ENCODE data around the gene CBY1. TPM values are rescaled to one million over a fixed set of nuclear protein-coding genes. Genes with fewer than 3 reads are reported as not detected.
"Not testable (repeated sequence)": the region's sequence is repeated elsewhere in the genome, so short reads cannot be mapped to it uniquely, and the experiment has no call there.

Gene CBY1
- total RNA-seq, 1 experiment from 2014 or later: 12.9 TPM

- no peak overlapping the region for H3K27ac ChIP-seq (ENCODE audit: low read length)
- H3K9me2 ChIP-seq (replicated peaks; ENCODE audit: low read length): no peaks in the 10 kb centered on the region
- no peak for ATAC-seq
- no peaks in the 10 kb centered on the region for H3K27me3 ChIP-seq (ENCODE audit: low read length)
- no peaks in the 10 kb centered on the region for H3K79me2 ChIP-seq (ENCODE audit: low read length)
- BruUV-seq (replicated peaks): no TSS peak
- H3F3A ChIP-seq (ENCODE audit: low read length, unreplicated experiment): no peaks in the 10 kb centered on the region
- H3K36me3 ChIP-seq (ENCODE audit: low read depth, low read length): no peaks in the 10 kb centered on the region
- no peaks in the 10 kb centered on the region for H3K9me3 ChIP-seq (ENCODE audit: low read length)
- H4K20me1 ChIP-seq (ENCODE audit: low read length): no peaks in the 10 kb centered on the region
- H3K4me2 ChIP-seq (ENCODE audit: low read length): no peak overlapping the region
- no peaks in the 10 kb centered on the region for H3K4me1 ChIP-seq (ENCODE audit: insufficient read depth, low read length)
- no peak for DNase-seq
- no peak overlapping the region for H3K4me3 ChIP-seq (ENCODE audit: low read length)
- ChIA-PET POLR2A (ENCODE audit: unreplicated experiment) (no interaction called here), CTCF (no interaction called here)
- TF ChIP-seq CTCF (conservative IDR thresholded peaks at IDR 0.05; ENCODE audit: low read depth, low read length): no peak
- no peak for TF ChIP-seq EZH2 (IDR thresholded peaks at IDR 0.05; ENCODE audit: low read length, unreplicated experiment)
- TF ChIP-seq EZH2phosphoT487 (IDR thresholded peaks at IDR 0.05; ENCODE audit: borderline replicate concordance, low read length): no peak
- intact Hi-C loops (cut with micrococcal nuclease): no loop called here
- no peak overlapping the region for H3K9ac ChIP-seq (ENCODE audit: low read length)
- H2AFZ ChIP-seq (ENCODE audit: low read length): no peak overlapping the region
These were observed 14.9 kb upstream of the CBY1 start for GRCh38 chr22:38641476-38642040.

GRCh38 chr22:38644245-38644644 lies 12.2 kb upstream of the CBY1 start:
- H3K9me2 ChIP-seq (replicated peaks; ENCODE audit: low read length); H3K79me2 ChIP-seq (ENCODE audit: low read length); H3K9ac ChIP-seq (ENCODE audit: low read length); ATAC-seq; H3K27me3 ChIP-seq (ENCODE audit: low read length); intact Hi-C loops (cut with micrococcal nuclease); POLR2A ChIA-PET (ENCODE audit: unreplicated experiment); CTCF ChIA-PET; H2AFZ ChIP-seq (ENCODE audit: low read length); H3K4me1 ChIP-seq (ENCODE audit: insufficient read depth, low read length); H3K27ac ChIP-seq (ENCODE audit: low read length); H3F3A ChIP-seq (ENCODE audit: low read length, unreplicated experiment); H3K9me3 ChIP-seq (ENCODE audit: low read length); H4K20me1 ChIP-seq (ENCODE audit: low read length); H3K4me2 ChIP-seq (ENCODE audit: low read length); H3K4me3 ChIP-seq (ENCODE audit: low read length); BruUV-seq (replicated peaks); DNase-seq; H3K36me3 ChIP-seq (ENCODE audit: low read depth, low read length): not testable (repeated sequence)

- CTCF ChIA-PET: no interaction called here
- TF ChIP-seq CTCF (conservative IDR thresholded peaks at IDR 0.05; ENCODE audit: low read depth, low read length): no peak
- TF ChIP-seq EZH2phosphoT487 (IDR thresholded peaks at IDR 0.05; ENCODE audit: borderline replicate concordance, low read length): no peak
- no peak for TF ChIP-seq EZH2 (IDR thresholded peaks at IDR 0.05; ENCODE audit: low read length, unreplicated experiment)
- Histone ChIP-seq H3K36me3 (ENCODE audit: low read depth, low read length) (no peaks in the 10 kb centered on the region), H3K9me2 (replicated peaks; ENCODE audit: low read length) (no peaks in the 10 kb centered on the region), H3K79me2 (ENCODE audit: low read length) (no peaks in the 10 kb centered on the region), H2AFZ (ENCODE audit: low read length) (no peak overlapping the region), H3K9ac (ENCODE audit: low read length) (no peak overlapping the region), H4K20me1 (ENCODE audit: low read length) (no peaks in the 10 kb centered on the region), H3K27me3 (ENCODE audit: low read length) (no peaks in the 10 kb centered on the region), H3K4me2 (ENCODE audit: low read length) (no peak overlapping the region), H3K9me3 (ENCODE audit: low read length) (no peaks in the 10 kb centered on the region), H3K4me1 (ENCODE audit: insufficient read depth, low read length) (peaks cover 4% of the 10 kb centered on the region; the same call in 1 of the 2 replicates), H3K4me3 (ENCODE audit: low read length) (no peak overlapping the region), H3F3A (ENCODE audit: low read length, unreplicated experiment) (no peaks in the 10 kb centered on the region), H3K27ac (ENCODE audit: low read length) (no peak overlapping the region)
- intact Hi-C loops (cut with micrococcal nuclease): no loop called here
- DNase-seq (no peak), ATAC-seq (no peak)
- POLR2A ChIA-PET (ENCODE audit: unreplicated experiment): no interaction called here
- no TSS peak for BruUV-seq (replicated peaks)
These were observed 11.0 kb upstream of the CBY1 start for GRCh38 chr22:38645430-38645829.

All from PC-3 (cell line).